Fibroblast of lung (primary cell): Measurements from ENCODE around the gene PGA3. TPM values are rescaled to one million over a fixed set of nuclear protein-coding genes. Genes with fewer than 3 reads are reported as not detected.

ENCODE experiments used
- DNase-seq, 2 donors: peaks; one replicate each; pipeline versions ENCODE4 v3.0.0 to v3.0.0-alpha.2; 2010; ENCODE audit warnings: low read depth in 2 of 2
- H2AFZ ChIP-seq: 2 replicates; pipeline ENCODE4 v1.5.1; 2012; ENCODE audit warnings: low read length, control low read depth, inconsistent platforms
- H3K27ac ChIP-seq: 2 replicates; pipeline ENCODE4 v1.5.1; 2011; ENCODE audit warnings: low read length, control low read depth; ENCODE audit not compliant: insufficient read depth
- H3K27me3 ChIP-seq: 2 replicates; pipeline ENCODE4 v1.5.1; 2011; ENCODE audit warnings: mild to moderate bottlenecking, low read length; ENCODE audit not compliant: control insufficient read depth, insufficient read depth
- H3K36me3 ChIP-seq: 2 replicates; pipeline ENCODE4 v1.5.1; 2011; ENCODE audit warnings: low read length; ENCODE audit not compliant: control insufficient read depth, insufficient read depth
- H3K4me1 ChIP-seq: 2 replicates; pipeline ENCODE4 v1.5.1; 2011; ENCODE audit warnings: low read length; ENCODE audit not compliant: control insufficient read depth, insufficient read depth; ENCODE audit errors: extremely low read depth
- H3K4me2 ChIP-seq: 2 replicates; pipeline ENCODE4 v1.5.1; 2011; ENCODE audit warnings: low read length, control low read depth; ENCODE audit not compliant: insufficient read depth; ENCODE audit errors: extremely low read depth
- H3K4me3 ChIP-seq, 4 experiments: fragments of 200-600 bp in 1 of 4; sonication (generic) in 1 of 4; replicated peaks in 1 of 4; 2 replicates each; pipeline ENCODE4 v1.5.1; 2011 to 2016; ENCODE audit warnings: low read length in 4 of 4, low read depth in 3 of 4, mild to moderate bottlenecking in 3 of 4, control low read depth in 2 of 4, inconsistent platforms in 1 of 4, mixed read lengths in 1 of 4; ENCODE audit not compliant: insufficient read depth in 1 of 4; ENCODE audit errors: control extremely low read depth in 1 of 4
- H3K79me2 ChIP-seq: 2 replicates; pipeline ENCODE4 v1.5.1; 2012; ENCODE audit warnings: mild to moderate bottlenecking, low read length, inconsistent platforms; ENCODE audit not compliant: control insufficient read depth, insufficient read depth
- H3K9ac ChIP-seq: 2 replicates; pipeline ENCODE4 v1.5.1; 2011; ENCODE audit warnings: mild to moderate bottlenecking, low read length, control low read depth; ENCODE audit not compliant: insufficient read depth
- H3K9me3 ChIP-seq: 2 replicates; pipeline ENCODE4 v1.5.1; 2012; ENCODE audit warnings: low read depth, low read length; ENCODE audit not compliant: control insufficient read depth, insufficient read depth
- H4K20me1 ChIP-seq: 2 replicates; pipeline ENCODE4 v1.5.1; 2011; ENCODE audit warnings: low read length; ENCODE audit not compliant: control insufficient read depth, insufficient read depth; ENCODE audit errors: extremely low read depth
- CTCF ChIP-seq, 2 donors: IDR thresholded peaks in 1 of 2; conservative IDR thresholded peaks in 1 of 2; 1 replicate in 1 of 2; 2 replicates in 1 of 2; pipeline ENCODE4 v1.5.1; 2011 to 2012; ENCODE audit warnings: low read length in 2 of 2, control low read depth in 1 of 2, inconsistent platforms in 1 of 2, low read depth in 1 of 2, mild to moderate bottlenecking in 1 of 2
- EZH2 ChIP-seq: IDR thresholded peaks from 2 replicates; pipeline ENCODE4 v1.5.1; 2012; ENCODE audit warnings: low read length, control low read depth, mild to moderate bottlenecking; ENCODE audit errors: missing control alignments
- polyA plus RNA-seq, 2 donors: library from polyadenylated mRNA; depleted of rRNA in 1 of 2; stranded (reverse) in 1 of 2; unstranded in 1 of 2; fragments of >200 nt; gene quantifications; 2 replicates each; pipeline ENCODE4 v1.2.1, GENCODE V29; 2011 to 2012; ENCODE audit warnings: missing spikeins in 1 of 2
- total RNA-seq: library from RNA; depleted of rRNA; stranded (reverse); fragments of >200 nt; gene quantifications from 2 replicates; pipeline ENCODE4 v1.2.1, GENCODE V29; 2014

Gene PGA3
- total and polyA plus RNA-seq, 2 donors (not counting 1 experiment from before 2014, with no cell fraction given) = 0.24 to 4.3 TPM

- Histone ChIP-seq H3K27me3 (peaks cover 30% of the 10 kb centered on the region), H3K79me2 (no peaks in the 10 kb centered on the region), H3K4me2 (no peak overlapping the region), H3K4me1 (no peaks in the 10 kb centered on the region), H3K27ac (no peak overlapping the region), H3K9me3 (no peaks in the 10 kb centered on the region), H2AFZ (no peak overlapping the region), H3K9ac (no peak overlapping the region), H4K20me1 (no peaks in the 10 kb centered on the region), H3K36me3 (no peaks in the 10 kb centered on the region), H3K4me3 (no peak overlapping the region)
- TF ChIP-seq CTCF (conservative IDR thresholded peaks at IDR 0.05 in 1 of 2, IDR thresholded peaks at IDR 0.05 in 1 of 2; ENCODE audit: low read depth in 1 of 2, low read length in 2 of 2) = no peak
- TF ChIP-seq EZH2 = no peak
- DNase-seq = no peak
Measured at GRCh38 chr11:61172356-61172755, 31.0 kb upstream of the PGA3 start.

- no peak overlapping the region for H3K4me3 ChIP-seq
- peaks cover 30% of the 10 kb centered on the region for H3K27me3 ChIP-seq
Measured at GRCh38 chr11:61172888-61173287, 30.4 kb upstream of the PGA3 start.

GRCh38 chr11:61173456-61173855 is 29.9 kb upstream of the PGA3 start:
- peaks cover 30% of the 10 kb centered on the region for H3K27me3 ChIP-seq

More at GRCh38 chr11:61172888-61173287, 30.4 kb upstream of the PGA3 start:
- no peak for DNase-seq
- H3K9ac ChIP-seq = no peak overlapping the region
- H2AFZ ChIP-seq = no peak overlapping the region
- H3K27ac ChIP-seq = no peak overlapping the region
- no peaks in the 10 kb centered on the region for H4K20me1 ChIP-seq
- TF ChIP-seq EZH2 (no peak), CTCF (conservative IDR thresholded peaks at IDR 0.05 in 1 of 2, IDR thresholded peaks at IDR 0.05 in 1 of 2; ENCODE audit: low read depth in 1 of 2, low read length in 2 of 2) (no peak)
- H3K9me3 ChIP-seq = no peaks in the 10 kb centered on the region
- no peak overlapping the region for H3K4me2 ChIP-seq
- H3K79me2 ChIP-seq = no peaks in the 10 kb centered on the region
- no peaks in the 10 kb centered on the region for H3K4me1 ChIP-seq
- no peaks in the 10 kb centered on the region for H3K36me3 ChIP-seq

More at GRCh38 chr11:61173456-61173855, 29.9 kb upstream of the PGA3 start:
- no peaks in the 10 kb centered on the region for H4K20me1 ChIP-seq
- no peak overlapping the region for H2AFZ ChIP-seq
- DNase-seq = no peak
- no peaks in the 10 kb centered on the region for H3K9me3 ChIP-seq
- no peaks in the 10 kb centered on the region for H3K4me1 ChIP-seq
- H3K27ac ChIP-seq = no peak overlapping the region
- H3K4me2 ChIP-seq = no peak overlapping the region
- H3K79me2 ChIP-seq = no peaks in the 10 kb centered on the region
- H3K9ac ChIP-seq = no peak overlapping the region
- no peak overlapping the region for H3K4me3 ChIP-seq
- TF ChIP-seq CTCF (conservative IDR thresholded peaks at IDR 0.05 in 1 of 2, IDR thresholded peaks at IDR 0.05 in 1 of 2; ENCODE audit: low read depth in 1 of 2, low read length in 2 of 2) (peak in 1 of 2 donors; percentile 25), EZH2 (no peak)
- H3K36me3 ChIP-seq = no peaks in the 10 kb centered on the region
